ENCODE measurements around the gene PGM5. TPM values are rescaled to one million over a fixed set of nuclear protein-coding genes. Genes with fewer than 3 reads are reported as not detected.
"Not testable (repeated sequence)": the region's sequence is repeated elsewhere in the genome, so short reads cannot be mapped to it uniquely, and the experiment has no call there.

The PGM5 gene
- total RNA-seq, 1 donor from 2014 or later, result not detected

DNA sequence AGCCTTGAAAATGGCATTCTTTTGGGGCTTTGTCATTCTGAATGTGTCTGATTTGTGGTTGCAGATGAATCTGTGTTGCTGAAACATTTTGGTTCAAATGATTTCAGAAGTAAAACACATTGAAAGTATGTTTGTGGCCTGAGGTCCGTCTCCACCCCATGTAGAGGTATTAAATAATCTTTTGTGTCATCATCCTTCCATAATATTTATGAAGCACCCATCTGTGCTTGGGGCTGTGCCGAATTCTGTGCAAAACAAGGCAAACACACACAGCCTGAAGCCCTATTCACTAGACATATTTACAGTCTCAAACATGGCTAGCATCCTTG lies 40.6 kb downstream of the PGM5 start:
- H3K9me3 Mint-ChIP-seq; DNase-seq (ENCODE audit: low spot score); H3K27ac Mint-ChIP-seq; intact Hi-C loops (cut with micrococcal nuclease); H3K36me3 Mint-ChIP-seq (ENCODE audit: low read depth); H3K4me3 Mint-ChIP-seq (ENCODE audit: low read depth); H3K27me3 Mint-ChIP-seq (ENCODE audit: low read depth); H3K4me1 Mint-ChIP-seq (ENCODE audit: low read depth): not testable (repeated sequence)

DNA sequence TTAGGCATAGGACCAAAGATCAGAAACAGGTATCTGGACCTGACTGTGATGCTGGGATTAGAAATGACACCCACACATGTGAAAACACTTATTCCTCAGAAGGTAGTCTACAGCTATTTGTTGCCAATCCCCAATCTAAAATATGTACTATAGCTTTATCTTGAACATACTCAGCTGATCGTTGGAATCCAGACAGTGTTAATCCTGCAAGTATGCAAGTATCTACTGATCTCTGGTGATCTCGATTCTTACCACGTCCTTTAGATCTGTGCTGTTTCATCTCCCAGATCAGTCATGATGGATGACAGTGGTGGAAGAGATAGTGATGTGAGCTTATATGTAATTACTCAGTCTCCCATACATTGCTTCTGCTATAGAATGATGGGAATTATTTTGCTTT lies 41.4 kb downstream of the PGM5 start:
- intact Hi-C loops (cut with micrococcal nuclease); H3K4me1 Mint-ChIP-seq (ENCODE audit: low read depth); H3K4me3 Mint-ChIP-seq (ENCODE audit: low read depth); H3K27ac Mint-ChIP-seq; H3K27me3 Mint-ChIP-seq (ENCODE audit: low read depth); H3K9me3 Mint-ChIP-seq; DNase-seq (ENCODE audit: low spot score); H3K36me3 Mint-ChIP-seq (ENCODE audit: low read depth): not testable (repeated sequence)

DNA sequence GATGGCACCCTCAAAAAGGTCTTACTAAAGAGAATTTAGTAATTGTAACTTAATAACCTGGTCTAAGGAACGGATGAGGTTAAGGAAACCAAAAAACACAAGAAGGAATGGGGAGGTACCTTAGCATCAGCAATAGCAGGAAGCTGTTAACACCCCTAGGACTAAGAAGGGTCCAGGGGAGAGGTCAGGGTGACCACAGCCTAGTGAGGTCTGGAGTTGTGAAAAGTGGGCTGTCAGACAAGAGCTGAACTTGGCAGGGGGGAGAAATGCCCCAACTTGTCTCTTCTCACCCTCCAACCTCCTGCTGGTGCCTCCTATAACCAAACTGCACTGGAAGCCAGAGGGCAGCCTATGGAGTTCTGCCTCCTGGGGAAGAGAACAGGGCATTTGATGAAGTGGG lies 41.9 kb downstream of the PGM5 start:
- DNase-seq (ENCODE audit: low spot score); H3K9me3 Mint-ChIP-seq; H3K27ac Mint-ChIP-seq; H3K4me1 Mint-ChIP-seq (ENCODE audit: low read depth); H3K4me3 Mint-ChIP-seq (ENCODE audit: low read depth); intact Hi-C loops (cut with micrococcal nuclease); H3K27me3 Mint-ChIP-seq (ENCODE audit: low read depth); H3K36me3 Mint-ChIP-seq (ENCODE audit: low read depth): not testable (repeated sequence)

DNA sequence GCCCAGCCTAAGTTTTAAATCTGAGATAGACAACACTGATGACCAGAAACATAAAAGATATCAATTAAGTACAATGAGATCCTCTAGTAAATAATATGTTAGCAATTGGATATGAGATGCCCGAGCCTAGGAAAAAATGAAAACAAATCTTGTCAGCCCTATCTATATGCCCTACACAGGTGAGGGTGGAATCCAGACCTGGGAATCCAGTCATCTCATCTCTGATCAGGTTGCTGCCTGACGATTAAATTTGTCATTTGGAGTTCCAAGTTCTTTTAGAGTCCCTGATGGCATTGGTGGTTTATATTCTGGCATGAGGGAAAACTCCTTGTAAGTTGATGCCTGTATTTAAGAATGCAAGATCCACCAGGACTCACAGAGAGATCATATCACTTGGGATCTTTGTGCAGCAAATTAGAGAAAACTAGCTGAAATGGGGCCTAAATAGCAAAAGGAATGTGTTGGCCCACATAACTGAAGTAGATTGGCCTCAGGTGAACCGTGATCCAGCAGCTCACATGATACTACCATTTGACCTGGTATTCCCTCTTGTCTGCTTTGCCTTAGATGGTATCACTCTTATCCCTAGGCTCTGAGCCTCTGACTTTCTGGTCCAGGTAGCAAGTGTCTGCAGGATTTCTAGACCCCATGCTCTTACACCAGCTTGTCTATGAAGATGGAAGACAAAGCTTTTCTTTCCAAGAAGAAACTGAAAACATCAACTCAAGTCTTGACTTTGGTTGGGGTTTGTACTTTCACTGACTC lies 48.2 kb downstream of the PGM5 start:
- H3K4me1 Mint-ChIP-seq (ENCODE audit: low read depth); H3K36me3 Mint-ChIP-seq (ENCODE audit: low read depth); intact Hi-C loops (cut with micrococcal nuclease); H3K9me3 Mint-ChIP-seq; H3K27me3 Mint-ChIP-seq (ENCODE audit: low read depth); H3K4me3 Mint-ChIP-seq (ENCODE audit: low read depth); H3K27ac Mint-ChIP-seq; DNase-seq (ENCODE audit: low spot score): not testable (repeated sequence)

DNA sequence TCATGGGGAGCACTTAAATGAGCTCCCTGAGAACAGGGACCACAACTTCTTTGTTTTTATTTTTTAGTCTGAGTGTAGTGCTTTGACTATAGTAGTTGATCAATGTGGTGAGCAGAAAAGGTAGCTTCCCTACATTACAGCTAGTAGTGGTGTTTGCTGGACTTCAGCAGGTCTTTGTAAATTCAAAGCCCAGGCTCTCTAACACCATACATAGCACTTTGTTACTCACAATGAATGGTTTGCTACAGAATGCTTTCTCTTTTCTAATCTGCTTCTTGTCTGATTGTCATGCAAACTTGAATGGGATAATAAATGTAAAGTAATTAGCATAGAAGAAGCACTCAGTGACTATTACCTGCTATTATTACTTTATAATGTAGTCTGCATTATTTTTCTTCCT lies 55.5 kb downstream of the PGM5 start:
- H3K9me3 Mint-ChIP-seq; DNase-seq (ENCODE audit: low spot score); intact Hi-C loops (cut with micrococcal nuclease); H3K4me3 Mint-ChIP-seq (ENCODE audit: low read depth); H3K27me3 Mint-ChIP-seq (ENCODE audit: low read depth); H3K4me1 Mint-ChIP-seq (ENCODE audit: low read depth); H3K36me3 Mint-ChIP-seq (ENCODE audit: low read depth); H3K27ac Mint-ChIP-seq: not testable (repeated sequence)

DNA sequence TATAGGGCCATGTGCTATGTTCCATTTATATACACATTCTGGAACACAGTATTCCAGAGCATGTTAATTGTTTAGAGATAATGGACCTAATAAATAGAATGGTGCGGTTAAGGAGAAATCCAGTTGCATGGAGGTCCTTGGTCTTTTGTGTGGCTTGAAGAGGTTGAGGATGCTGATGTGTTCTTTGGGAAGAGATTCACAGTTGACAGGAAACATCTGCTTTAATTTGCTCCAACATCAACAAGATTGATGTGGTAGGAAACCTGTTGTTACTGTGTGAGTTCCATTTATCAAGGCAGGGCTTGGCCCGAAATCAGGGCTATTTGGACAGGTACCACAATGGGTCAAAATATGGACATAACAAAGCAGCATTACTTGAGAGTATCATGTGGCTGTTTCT lies 56.3 kb downstream of the PGM5 start:
- H3K27ac Mint-ChIP-seq; DNase-seq (ENCODE audit: low spot score); H3K36me3 Mint-ChIP-seq (ENCODE audit: low read depth); H3K9me3 Mint-ChIP-seq; H3K4me3 Mint-ChIP-seq (ENCODE audit: low read depth); H3K27me3 Mint-ChIP-seq (ENCODE audit: low read depth); H3K4me1 Mint-ChIP-seq (ENCODE audit: low read depth); intact Hi-C loops (cut with micrococcal nuclease): not testable (repeated sequence)

DNA sequence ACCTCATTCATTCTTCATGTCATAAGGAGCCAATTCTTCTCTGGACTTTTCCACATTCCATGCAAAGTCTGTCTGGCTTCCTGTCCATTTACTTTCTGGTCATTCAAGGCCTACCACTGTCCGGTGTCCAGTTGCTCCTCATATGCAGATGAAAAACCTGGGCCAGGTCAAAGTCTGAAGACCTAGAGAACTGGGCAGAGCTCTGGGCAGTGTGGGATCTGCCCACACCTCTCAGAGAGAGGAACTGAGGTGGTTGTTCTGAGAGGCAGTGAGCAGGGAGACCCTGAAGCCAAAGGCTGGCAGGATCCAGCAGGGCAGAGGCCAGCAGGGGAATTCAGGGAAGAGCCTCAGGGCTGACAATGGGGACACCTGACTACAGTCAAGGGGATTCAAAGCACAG lies 58.7 kb downstream of the PGM5 start:
- H3K27ac Mint-ChIP-seq; H3K4me3 Mint-ChIP-seq (ENCODE audit: low read depth); intact Hi-C loops (cut with micrococcal nuclease); H3K27me3 Mint-ChIP-seq (ENCODE audit: low read depth); H3K36me3 Mint-ChIP-seq (ENCODE audit: low read depth); H3K4me1 Mint-ChIP-seq (ENCODE audit: low read depth); H3K9me3 Mint-ChIP-seq; DNase-seq (ENCODE audit: low spot score): not testable (repeated sequence)

DNA sequence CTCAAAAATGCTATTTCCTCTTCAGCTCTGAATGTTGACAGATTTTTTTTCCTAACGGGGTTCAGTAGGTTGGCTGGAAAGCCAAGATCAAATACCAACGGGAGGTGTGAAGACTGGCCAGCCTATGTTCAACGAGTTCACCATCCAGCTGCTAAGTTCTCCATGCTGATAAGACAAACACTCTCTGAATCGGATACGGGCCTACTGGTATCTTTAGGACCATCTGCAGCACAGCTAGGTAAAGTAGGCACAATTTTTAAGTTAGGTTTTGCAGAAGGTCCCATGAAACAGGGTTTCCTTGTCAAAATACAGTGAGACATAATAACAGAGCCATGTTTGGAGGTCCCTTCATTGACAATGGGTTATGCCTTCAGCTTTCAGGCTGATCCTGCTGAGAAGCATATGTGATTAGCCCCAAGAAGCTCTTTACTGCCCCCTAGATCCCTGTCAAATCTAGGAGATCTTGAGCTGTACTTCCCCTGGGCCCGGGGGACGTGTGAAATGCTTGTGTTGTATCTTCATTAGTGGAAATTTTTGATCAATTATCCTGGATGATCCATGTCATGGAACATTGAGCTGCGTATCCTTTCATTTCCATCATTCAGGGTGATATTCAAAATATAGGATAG lies 60.6 kb downstream of the PGM5 start:
- no peak overlapping the region for H3K4me3 Mint-ChIP-seq (ENCODE audit: low read depth)
- DNase-seq (ENCODE audit: low spot score), result no peak
- no peaks in the 10 kb centered on the region for H3K36me3 Mint-ChIP-seq (ENCODE audit: low read depth)

DNA sequence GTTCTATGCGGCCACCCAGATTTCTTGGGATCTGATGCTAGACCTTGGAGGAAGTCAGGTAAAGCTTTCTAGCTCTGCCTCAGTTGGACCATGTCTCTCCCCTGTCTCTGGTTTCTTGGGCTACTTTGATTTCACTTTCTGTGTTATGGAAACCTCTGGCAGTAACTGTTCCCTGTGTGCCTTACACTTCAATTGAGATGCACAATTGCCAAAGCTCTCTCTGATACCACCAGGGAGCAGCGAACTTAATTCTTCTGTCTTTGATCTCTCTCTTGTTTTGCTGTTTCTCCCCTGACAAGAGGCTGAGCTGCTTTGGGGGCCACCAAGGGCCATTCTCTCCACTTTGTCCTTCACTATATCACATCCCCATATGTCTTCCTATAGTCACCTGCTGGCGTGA lies 61.4 kb downstream of the PGM5 start:
- intact Hi-C loops (cut with micrococcal nuclease), result no loop called here
- no peak overlapping the region for H3K4me3 Mint-ChIP-seq (ENCODE audit: low read depth)
- no peaks in the 10 kb centered on the region for H3K36me3 Mint-ChIP-seq (ENCODE audit: low read depth)
- H3K27ac Mint-ChIP-seq, result no peak overlapping the region
- no peaks in the 10 kb centered on the region for H3K9me3 Mint-ChIP-seq
- no peaks in the 10 kb centered on the region for H3K4me1 Mint-ChIP-seq (ENCODE audit: low read depth)
- DNase-seq (ENCODE audit: low spot score), result no peak
- no peaks in the 10 kb centered on the region for H3K27me3 Mint-ChIP-seq (ENCODE audit: low read depth)

More for the DNA sequence above, 60.6 kb downstream of the PGM5 start:
- no peak overlapping the region for H3K27ac Mint-ChIP-seq
- no peaks in the 10 kb centered on the region for H3K9me3 Mint-ChIP-seq
- H3K4me1 Mint-ChIP-seq (ENCODE audit: low read depth), result no peaks in the 10 kb centered on the region
- no peaks in the 10 kb centered on the region for H3K27me3 Mint-ChIP-seq (ENCODE audit: low read depth)
- intact Hi-C loops (cut with micrococcal nuclease), result no loop called here

DNA sequence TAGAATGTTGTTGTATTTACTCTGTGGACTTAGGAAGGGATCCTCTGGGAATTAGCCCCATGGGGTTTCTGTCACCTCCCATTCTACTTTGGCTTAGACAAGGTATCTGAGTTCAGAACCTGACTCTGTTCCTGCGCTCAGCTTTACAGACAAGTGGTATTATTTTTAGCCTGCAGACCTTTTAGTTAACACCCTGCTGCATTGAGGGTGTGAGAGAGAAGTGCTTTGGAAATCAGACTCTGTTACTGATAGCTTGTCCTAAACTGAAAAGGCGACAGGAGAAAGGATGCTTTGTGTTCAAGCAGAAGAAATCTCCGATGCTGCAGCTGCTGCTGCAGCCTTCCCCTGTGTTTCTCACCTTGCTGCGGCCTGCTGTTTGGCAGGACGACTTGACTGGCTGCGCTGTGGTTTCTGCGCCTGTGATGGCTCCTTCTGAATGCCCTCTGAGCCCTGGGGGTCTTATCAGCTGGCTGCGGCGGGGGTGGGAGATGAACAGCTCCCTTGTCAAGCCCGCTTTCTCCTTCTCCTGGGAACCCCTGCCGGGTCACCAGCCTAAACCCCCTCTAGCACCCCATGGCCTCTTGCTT lies 61.9 kb downstream of the PGM5 start:
- no peak for DNase-seq (ENCODE audit: low spot score)
- no peaks in the 10 kb centered on the region for H3K9me3 Mint-ChIP-seq
- H3K36me3 Mint-ChIP-seq (ENCODE audit: low read depth), result no peaks in the 10 kb centered on the region
- H3K27ac Mint-ChIP-seq, result no peak overlapping the region
- H3K4me1 Mint-ChIP-seq (ENCODE audit: low read depth), result no peaks in the 10 kb centered on the region
- intact Hi-C loops (cut with micrococcal nuclease), result no loop called here
- H3K27me3 Mint-ChIP-seq (ENCODE audit: low read depth), result no peaks in the 10 kb centered on the region
- H3K4me3 Mint-ChIP-seq (ENCODE audit: low read depth), result no peak overlapping the region

DNA sequence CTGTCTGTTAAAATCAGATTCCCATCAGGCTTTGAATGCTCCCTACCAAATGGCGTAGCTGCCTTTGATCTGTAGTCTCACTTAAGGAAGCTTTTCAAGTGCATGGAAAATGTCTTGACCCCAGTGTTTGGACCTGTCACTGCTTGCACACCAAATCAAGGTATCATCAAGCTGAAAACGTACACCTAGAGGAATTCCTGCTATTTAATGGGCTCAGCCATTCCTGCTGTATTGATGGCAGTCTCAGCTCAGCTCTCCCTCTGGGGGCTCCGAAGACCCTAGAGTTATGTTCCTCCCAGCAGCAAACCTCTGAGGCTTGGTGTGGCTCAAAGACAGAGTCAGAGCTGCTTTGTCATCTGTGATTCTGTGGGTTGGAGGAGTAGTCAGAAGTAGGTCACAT lies 63.5 kb downstream of the PGM5 start:
- DNase-seq (ENCODE audit: low spot score), result no peak
- no peak overlapping the region for H3K4me3 Mint-ChIP-seq (ENCODE audit: low read depth)
- H3K36me3 Mint-ChIP-seq (ENCODE audit: low read depth), result no peaks in the 10 kb centered on the region
- H3K9me3 Mint-ChIP-seq, result no peaks in the 10 kb centered on the region
- H3K27ac Mint-ChIP-seq, result no peak overlapping the region
- H3K4me1 Mint-ChIP-seq (ENCODE audit: low read depth), result no peaks in the 10 kb centered on the region
- intact Hi-C loops (cut with micrococcal nuclease), result no loop called here
- H3K27me3 Mint-ChIP-seq (ENCODE audit: low read depth), result peaks cover under 1% of the 10 kb centered on the region

DNA sequence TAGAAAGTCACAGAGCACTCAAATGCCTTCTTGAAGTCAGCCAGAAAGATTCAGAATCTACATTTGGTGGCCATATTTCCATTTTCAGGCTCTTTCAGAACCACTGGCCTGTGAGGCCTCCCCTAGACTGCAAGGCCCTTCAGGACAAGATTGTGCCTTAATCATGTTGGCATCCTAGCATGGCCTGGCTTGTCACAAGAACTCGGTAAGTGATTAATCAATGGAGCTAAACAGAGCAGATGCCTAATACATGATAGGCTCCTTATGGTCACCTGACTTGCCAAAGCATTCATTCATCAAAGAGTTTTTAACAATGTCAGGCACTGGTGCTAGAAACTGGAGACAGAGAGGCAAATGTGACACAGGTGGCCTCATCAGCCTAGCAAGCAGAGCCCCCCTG lies 70.3 kb downstream of the PGM5 start:
- Mint-ChIP-seq H3K9me3 (no peaks in the 10 kb centered on the region), H3K4me1 (ENCODE audit: low read depth) (no peaks in the 10 kb centered on the region), H3K36me3 (ENCODE audit: low read depth) (no peaks in the 10 kb centered on the region), H3K4me3 (ENCODE audit: low read depth) (no peak overlapping the region), H3K27me3 (ENCODE audit: low read depth) (peaks cover 8% of the 10 kb centered on the region), H3K27ac (no peak overlapping the region)
- intact Hi-C loops (cut with micrococcal nuclease), result no loop called here
- DNase-seq (ENCODE audit: low spot score), result no peak

DNA sequence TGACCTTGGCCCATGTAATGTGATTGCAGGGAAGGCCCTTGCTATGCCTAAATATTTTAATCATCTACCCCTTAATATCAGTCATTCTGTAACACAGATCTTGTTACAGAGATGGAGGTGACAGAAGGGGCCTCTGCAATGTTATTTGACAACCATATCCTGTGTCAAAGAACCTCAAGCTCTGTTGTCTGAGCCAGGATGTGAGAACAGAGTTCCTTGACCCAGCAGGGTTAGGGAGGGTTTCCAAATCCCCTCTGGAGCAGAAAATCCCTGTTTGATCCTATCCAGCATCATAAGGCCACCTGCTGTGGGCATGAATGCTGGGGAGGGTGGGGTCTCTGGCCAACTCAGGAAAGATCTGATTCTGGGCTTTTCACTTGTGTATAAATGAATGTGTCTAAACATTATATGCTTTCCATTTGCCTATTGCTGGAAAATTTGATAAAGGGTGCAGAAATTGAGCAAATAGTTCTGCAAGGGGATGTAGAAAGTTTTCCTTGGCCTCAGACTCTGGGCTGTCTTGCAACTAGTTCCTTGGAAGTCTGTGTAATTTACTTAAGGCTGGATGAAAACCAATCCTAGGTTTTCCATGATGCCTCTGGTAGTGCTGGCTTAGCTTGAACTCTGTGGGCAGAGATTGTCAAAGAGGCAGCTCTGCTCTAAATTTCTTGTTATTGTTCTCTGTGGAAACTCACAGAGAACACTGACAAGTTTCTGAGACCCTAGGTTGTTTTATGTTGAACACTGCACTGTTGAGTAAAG lies 71.0 kb downstream of the PGM5 start:
- peaks cover 8% of the 10 kb centered on the region for H3K27me3 Mint-ChIP-seq (ENCODE audit: low read depth)
- no peaks in the 10 kb centered on the region for H3K9me3 Mint-ChIP-seq
- no peak overlapping the region for H3K4me3 Mint-ChIP-seq (ENCODE audit: low read depth)
- no peaks in the 10 kb centered on the region for H3K36me3 Mint-ChIP-seq (ENCODE audit: low read depth)
- no peak for DNase-seq (ENCODE audit: low spot score)
- intact Hi-C loops (cut with micrococcal nuclease), result no loop called here
- H3K4me1 Mint-ChIP-seq (ENCODE audit: low read depth), result no peaks in the 10 kb centered on the region
- no peak overlapping the region for H3K27ac Mint-ChIP-seq

Data from activated T-helper 2 cell treated with anti-CD3 and anti-CD28 coated beads, Interferon-gamma antibody, Interleukin-2, Interleukin-4, amounts not matched to agents 10 μg/mL and 5 μg/mL and 100 μg/mL, durations not matched to agents 14 hours and 24 hours and 36 hours (primary cell).